Measurements from ENCODE around the gene CMTM7.

- TF ChIP-seq CTCF (IDR thresholded peaks at IDR 0.05) (no peak), POLR2A (IDR thresholded peaks at IDR 0.05) (no peak)
These were observed 6.3 kb downstream of the CMTM7 start for GRCh38 chr3:32397941-32398340.

Data from adrenal gland (tissue), 5 donors.